ENCODE data around the gene SCN1B.
A peak's percentile ranks its signal among the peaks of the same experiment; 100 is the strongest.

The SCN1B gene

GRCh38 chr19:35008891-35009341 lies 21.4 kb upstream of the SCN1B start:
- TF ChIP-seq, protein P1, sequence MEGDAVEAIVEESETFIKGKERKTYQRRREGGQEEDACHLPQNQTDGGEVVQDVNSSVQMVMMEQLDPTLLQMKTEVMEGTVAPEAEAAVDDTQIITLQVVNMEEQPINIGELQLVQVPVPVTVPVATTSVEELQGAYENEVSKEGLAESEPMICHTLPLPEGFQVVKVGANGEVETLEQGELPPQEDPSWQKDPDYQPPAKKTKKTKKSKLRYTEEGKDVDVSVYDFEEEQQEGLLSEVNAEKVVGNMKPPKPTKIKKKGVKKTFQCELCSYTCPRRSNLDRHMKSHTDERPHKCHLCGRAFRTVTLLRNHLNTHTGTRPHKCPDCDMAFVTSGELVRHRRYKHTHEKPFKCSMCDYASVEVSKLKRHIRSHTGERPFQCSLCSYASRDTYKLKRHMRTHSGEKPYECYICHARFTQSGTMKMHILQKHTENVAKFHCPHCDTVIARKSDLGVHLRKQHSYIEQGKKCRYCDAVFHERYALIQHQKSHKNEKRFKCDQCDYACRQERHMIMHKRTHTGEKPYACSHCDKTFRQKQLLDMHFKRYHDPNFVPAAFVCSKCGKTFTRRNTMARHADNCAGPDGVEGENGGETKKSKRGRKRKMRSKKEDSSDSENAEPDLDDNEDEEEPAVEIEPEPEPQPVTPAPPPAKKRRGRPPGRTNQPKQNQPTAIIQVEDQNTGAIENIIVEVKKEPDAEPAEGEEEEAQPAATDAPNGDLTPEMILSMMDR (IDR thresholded peaks at IDR 0.05; ENCODE audit: control insufficient read depth, extremely low read depth, insufficient read depth): no peak
- no peak overlapping the region for H3K4me3 ChIP-seq (ENCODE audit: low read depth, low read length)

DNA sequence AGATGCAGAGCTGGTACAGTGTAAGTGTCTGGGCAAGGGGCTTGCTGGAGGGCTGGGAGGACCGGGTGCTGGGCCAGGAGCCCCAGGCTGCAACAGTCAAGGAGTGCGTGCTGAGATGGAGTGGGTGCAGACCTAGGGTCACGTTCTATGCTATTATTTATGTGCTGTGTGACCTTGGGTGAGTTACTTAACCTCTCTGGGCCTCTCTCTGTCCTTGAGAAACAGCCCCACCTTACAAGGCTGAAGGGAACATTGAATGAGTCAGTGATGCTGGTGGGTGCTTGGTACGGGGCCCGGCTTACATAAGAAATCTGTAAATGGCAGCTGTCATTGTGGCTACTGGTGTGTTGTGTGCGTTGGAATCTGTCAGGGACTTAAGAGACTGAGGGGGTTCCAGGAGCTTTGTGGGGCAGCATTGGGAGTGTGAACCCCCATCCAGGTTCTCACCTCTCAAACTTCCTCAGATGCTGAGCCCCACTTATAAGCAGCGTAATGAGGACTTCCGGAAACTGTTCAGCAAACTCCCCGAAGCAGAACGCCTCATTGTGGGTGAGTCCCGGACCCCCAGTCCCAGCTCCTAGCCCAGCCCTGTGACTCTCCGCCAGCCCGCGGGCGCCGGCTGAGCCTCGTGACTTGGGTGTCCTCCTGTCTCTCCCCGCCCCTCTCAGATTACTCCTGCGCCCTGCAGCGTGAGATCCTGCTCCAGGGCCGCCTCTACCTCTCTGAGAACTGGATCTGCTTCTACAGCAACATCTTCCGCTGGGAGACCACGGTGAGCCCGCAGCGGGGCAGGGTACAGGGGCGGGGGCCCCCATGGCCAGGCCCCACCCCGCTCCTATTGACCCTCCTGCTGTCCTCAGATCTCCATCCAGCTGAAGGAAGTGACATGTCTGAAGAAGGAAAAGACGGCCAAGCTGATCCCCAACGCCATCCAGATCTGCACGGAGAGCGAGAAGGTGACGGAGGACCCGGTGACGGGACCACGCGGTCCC lies 20.6 kb upstream of the SCN1B start:
- H3K4me3 ChIP-seq (ENCODE audit: low read depth, low read length): no peak overlapping the region
- DNase-seq (ENCODE audit: low read depth): no peak
- TF ChIP-seq, protein P1 (IDR thresholded peaks at IDR 0.05; ENCODE audit: control insufficient read depth, extremely low read depth, insufficient read depth): no peak

More at GRCh38 chr19:35008891-35009341, 21.4 kb upstream of the SCN1B start:
- no peak for DNase-seq (ENCODE audit: low read depth)

GRCh38 chr19:35011091-35011689 lies 19.1 kb upstream of the SCN1B start:
- TF ChIP-seq, protein P1 (IDR thresholded peaks at IDR 0.05; ENCODE audit: control insufficient read depth, extremely low read depth, insufficient read depth): no peak
- H3K4me3 ChIP-seq (ENCODE audit: low read depth, low read length): no peak overlapping the region
- DNase-seq (ENCODE audit: low read depth): no peak

DNA sequence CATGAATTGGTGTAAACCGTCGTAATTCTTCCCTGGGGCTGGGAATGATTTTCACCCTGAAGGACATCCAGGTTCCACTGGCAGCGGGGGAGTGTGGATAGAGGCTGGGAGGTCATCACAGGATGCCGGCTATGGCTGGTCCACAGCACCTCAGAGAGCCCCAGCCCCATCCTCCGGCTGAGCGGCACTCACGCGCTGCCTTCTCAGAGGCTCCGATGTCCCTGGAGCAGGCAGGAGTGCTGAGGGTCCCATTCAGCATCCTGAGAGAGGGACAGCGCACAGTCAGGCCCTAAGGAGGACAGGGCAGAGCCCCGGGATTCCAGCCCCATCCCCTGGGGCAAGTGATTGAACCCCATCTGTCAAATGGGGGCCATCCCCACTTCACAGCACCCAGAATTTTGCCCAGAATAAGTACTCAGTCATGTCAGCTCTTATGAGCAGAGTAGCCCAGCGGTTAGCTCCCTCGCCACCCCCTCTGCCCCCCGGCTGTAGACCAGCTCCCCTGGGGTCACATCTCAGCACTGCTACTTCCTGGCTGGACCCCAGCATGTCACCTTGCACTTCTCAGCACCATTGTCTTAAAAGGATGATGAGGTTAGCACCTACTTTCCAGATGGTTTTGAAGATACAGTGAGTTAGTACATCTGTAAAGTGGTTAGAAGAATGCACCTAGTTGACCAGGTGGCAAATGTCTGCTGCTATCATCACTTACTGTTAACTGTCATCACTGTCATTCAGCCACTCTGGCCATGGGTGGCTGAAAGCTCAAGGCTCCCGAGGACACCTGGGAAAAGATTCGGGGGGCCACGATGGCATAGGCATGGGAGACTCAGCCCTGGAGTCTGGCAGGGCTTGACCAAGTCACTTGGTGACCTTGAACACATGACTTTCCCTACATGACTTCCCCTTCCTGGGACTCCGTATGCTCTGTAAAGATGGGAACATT lies 18.3 kb upstream of the SCN1B start:
- H3K4me3 ChIP-seq (ENCODE audit: low read depth, low read length): no peak overlapping the region
- TF ChIP-seq, protein P1 (IDR thresholded peaks at IDR 0.05; ENCODE audit: control insufficient read depth, extremely low read depth, insufficient read depth): no peak
- DNase-seq (ENCODE audit: low read depth): no peak

DNA sequence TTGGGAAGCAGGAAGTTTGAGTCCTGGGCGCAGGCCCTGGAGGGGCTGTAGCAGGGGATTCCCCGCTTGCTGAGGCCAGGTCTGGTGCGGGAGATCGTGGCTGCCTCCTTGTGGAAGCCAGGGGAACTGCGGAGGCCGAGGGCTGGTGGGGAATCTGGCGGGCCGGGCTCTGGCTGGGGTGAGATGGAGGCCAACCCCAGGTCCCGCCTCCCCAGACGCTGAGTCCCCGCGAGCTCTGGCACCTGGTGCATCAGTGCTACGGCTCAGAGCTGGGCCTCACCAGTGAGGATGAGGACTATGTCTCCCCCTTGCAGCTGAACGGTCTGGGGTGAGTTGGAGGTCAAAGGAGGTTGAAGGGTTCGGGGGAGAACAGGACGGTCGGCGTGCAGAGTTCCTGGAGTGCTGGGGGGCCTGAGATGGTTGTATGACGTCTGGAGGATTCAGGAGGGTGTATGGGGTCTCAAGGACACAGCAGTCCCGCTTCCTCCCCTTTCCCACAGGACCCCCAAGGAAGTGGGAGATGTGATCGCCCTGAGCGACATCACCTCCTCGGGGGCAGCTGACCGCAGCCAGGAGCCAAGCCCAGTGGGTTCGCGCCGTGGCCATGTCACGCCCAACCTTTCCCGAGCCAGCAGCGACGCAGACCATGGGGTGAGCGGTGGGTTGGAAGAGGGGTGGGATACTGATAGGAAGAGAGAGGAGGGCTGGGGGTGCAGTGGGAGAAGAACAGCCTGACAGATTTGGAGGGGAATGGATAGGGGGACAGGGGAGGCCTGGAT lies 17.0 kb upstream of the SCN1B start:
- H3K4me3 ChIP-seq (ENCODE audit: low read depth, low read length): no peak overlapping the region
- TF ChIP-seq, protein P1 (IDR thresholded peaks at IDR 0.05; ENCODE audit: control insufficient read depth, extremely low read depth, insufficient read depth): peak; percentile 85
- no peak for DNase-seq (ENCODE audit: low read depth)
